ENCODE data around the gene SYT7.
"Not testable (repeated sequence)": the region's sequence is repeated elsewhere in the genome, so short reads cannot be mapped to it uniquely, and the experiment has no call there.

The SYT7 gene

DNA sequence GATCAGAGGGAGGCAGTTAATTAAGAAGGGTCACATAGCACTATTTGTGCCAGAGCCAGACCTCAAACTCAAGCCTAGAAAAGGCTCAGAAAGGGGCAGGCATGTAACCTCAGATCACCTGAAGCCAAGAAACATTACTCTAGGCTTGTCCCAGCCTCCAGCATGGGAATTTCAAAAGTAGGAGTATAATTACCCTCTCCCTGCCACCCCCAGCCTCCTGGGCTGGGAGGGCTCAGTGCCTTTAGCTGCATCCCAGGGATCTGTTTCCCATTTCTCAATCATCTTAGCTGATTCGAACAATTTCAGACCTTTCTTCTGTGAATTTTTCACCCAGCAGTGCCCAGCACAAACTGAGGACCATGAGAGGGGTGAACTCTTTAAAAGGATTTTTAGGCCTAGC is 105.4 kb downstream of the SYT7 start:
- no peak for DNase-seq (ENCODE audit: extremely low read depth, low read depth)
- TF ChIP-seq, protein P1, sequence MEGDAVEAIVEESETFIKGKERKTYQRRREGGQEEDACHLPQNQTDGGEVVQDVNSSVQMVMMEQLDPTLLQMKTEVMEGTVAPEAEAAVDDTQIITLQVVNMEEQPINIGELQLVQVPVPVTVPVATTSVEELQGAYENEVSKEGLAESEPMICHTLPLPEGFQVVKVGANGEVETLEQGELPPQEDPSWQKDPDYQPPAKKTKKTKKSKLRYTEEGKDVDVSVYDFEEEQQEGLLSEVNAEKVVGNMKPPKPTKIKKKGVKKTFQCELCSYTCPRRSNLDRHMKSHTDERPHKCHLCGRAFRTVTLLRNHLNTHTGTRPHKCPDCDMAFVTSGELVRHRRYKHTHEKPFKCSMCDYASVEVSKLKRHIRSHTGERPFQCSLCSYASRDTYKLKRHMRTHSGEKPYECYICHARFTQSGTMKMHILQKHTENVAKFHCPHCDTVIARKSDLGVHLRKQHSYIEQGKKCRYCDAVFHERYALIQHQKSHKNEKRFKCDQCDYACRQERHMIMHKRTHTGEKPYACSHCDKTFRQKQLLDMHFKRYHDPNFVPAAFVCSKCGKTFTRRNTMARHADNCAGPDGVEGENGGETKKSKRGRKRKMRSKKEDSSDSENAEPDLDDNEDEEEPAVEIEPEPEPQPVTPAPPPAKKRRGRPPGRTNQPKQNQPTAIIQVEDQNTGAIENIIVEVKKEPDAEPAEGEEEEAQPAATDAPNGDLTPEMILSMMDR (IDR thresholded peaks at IDR 0.05; ENCODE audit: low read depth, low read length) = no peak

DNA sequence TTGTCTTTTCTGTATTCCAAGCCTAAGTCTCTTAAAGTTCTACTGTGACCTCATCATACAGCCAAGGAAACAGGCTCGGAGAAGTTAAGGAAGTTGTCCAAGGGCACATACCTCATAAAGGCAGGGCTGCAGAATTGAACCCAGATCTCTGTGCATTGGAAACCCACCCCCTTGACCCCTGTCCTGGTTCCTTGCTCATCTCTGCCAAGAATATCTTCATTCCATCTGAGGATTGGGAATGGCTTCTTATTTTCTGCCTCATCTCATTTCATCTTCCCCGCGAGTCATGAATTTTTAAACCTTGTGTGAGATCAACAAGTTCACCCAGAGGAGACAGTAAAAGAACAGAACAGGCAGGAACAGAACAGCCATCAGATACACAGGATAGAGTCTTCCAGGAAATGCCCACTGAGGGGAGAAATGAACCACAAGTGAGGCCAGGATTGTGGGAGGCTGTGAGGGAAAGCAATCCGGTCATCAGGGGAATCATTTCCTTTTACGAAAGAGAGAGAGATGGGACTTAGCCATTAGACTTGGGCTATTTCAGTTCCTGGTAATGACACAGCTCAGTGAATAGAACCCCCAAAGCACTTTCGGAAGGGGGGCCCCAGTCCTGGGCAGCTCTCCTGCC is 106.7 kb downstream of the SYT7 start:
- no peak for DNase-seq (ENCODE audit: extremely low read depth, low read depth)
- TF ChIP-seq, protein P1 (IDR thresholded peaks at IDR 0.05; ENCODE audit: low read depth, low read length) = no peak

DNA sequence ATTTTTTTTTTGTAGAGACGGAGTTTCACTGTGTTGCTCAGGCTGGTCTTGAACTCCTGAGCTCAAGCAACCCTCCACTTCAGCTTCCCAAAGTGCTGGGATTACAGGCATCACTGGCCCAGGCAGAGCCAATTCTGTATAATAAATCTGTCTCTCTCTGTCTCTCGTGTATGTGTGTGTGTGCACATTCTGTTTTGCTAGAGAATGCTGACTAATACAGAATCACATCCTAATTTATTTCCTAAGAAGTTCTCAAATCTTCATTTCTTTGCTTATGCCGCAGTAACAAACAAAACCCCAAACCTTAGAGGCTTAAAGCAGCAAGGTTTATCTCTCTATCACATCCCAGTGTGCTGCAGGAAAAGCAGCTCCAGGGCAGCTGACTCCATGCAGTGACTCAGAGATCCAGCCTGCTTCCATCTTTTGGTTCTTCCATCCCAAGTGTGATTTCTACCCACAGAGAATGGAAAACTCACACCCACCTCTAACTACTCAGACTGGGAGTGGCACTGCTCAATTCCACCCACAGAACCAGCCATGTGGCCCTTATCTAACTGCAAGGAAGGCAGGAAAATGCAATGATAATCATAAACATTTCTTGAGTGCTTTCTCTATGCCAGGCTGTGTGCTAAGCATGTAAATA is 107.4 kb downstream of the SYT7 start:
- TF ChIP-seq, protein P1 (IDR thresholded peaks at IDR 0.05; ENCODE audit: low read depth, low read length) = no peak
- no peak for DNase-seq (ENCODE audit: extremely low read depth, low read depth)

DNA sequence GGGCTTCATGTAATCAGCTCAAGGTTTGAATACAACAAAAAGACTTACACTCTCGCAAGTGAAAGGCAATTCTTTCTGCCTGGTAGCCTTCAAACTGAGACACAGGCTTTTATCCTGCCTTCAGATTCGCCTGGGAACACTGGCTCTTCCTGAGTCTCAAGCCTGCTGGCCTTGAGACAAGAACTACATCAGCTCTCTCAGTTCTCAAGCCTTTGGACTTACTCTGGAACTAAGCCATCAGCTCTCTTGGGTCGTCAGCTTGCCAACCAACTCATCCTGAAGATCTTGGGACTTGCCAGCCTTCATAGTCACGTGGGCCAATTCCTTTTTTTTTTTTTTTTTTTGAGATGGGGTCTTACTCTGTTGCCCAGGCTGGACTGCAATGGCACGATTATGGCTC is 108.0 kb downstream of the SYT7 start:
- TF ChIP-seq, protein P1 (IDR thresholded peaks at IDR 0.05; ENCODE audit: low read depth, low read length) = no peak
- DNase-seq (ENCODE audit: extremely low read depth, low read depth) = no peak

DNA sequence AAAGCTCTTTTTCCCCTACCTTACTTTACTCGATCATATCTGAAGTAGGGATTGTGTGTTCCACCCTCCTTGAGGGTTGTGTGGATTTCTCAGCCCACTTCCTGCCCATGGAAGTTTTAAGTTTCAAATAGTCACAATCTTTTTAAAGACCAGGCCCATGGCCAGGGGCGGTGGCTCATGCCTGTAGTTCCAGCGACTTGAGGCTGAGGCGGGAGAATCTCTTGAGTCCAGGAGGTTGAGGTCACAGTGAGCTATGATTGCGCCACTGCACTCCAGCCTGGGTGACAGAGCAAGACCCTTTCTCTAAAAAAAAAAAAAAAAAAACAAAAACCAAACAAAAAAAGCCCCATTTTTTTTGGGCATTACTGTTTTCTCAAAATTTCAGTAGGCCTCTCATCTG is 108.6 kb downstream of the SYT7 start:
- no peak for DNase-seq (ENCODE audit: extremely low read depth, low read depth)
- TF ChIP-seq, protein P1 (IDR thresholded peaks at IDR 0.05; ENCODE audit: low read depth, low read length) = no peak

DNA sequence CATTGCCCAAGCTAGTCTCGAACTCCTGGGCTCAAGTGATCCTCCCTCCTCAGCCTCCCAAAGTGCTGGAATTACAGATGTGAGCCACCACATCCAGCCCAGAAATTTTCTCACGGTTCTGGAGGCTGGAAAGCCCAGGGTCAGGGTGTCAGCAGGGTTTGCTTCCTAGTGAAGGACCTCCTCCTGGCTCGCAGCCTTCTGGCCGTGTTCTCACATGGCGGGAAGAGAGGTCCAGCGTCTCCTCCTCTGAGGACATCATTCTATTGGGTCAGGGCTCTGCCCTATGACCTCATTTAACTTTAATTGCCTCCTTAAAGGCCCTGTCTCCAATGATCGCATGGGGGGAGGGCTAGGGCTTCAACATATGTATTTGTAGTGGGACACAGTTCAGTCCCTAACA is 112.9 kb downstream of the SYT7 start:
- DNase-seq (ENCODE audit: extremely low read depth, low read depth) = no peak
- TF ChIP-seq, protein P1 (IDR thresholded peaks at IDR 0.05; ENCODE audit: low read depth, low read length) = no peak

DNA sequence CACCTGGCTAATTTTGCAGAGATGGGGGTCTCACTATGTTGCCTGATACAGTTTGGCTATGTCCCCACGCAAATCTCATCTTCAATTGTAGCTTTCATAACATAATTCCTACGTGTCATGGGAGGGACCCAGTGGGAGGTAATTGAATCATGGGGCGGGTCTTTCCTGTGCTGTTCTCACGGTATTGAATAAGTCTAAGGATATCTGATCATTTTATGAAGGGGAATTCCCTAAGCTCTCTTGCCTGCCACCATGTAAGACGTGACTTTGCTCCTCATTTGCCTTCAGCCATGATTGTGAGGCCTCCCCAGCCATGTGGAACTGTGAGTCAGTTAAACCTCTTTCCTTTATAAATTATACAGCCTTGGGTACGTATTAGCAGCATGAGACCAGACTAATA is 113.3 kb downstream of the SYT7 start:
- DNase-seq (ENCODE audit: extremely low read depth, low read depth) = not testable (repeated sequence)

All from AG09319 (cell line).